ENCODE results near the gene TTPAL.

The TTPAL gene

DNA sequence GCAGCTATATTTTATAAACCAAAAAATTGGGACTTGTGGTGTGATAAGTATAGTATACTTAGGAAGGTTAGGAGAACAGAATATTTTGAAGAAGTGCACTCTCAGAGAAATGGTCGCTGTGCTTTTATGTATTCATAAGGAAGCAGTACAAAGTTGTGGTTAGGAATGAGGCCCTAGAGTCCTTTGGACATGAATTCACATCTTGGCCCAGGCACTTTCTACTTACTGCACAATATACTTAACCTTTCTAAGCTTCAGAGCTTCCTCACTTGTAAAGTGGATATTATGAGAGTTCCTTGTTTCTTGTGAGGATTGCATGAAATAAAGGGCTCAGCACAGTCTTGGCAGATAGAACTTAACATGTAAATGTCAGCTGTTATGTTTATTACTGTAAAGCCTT lies 67.2 kb downstream of the TTPAL start:
- no peak for DNase-seq

DNA sequence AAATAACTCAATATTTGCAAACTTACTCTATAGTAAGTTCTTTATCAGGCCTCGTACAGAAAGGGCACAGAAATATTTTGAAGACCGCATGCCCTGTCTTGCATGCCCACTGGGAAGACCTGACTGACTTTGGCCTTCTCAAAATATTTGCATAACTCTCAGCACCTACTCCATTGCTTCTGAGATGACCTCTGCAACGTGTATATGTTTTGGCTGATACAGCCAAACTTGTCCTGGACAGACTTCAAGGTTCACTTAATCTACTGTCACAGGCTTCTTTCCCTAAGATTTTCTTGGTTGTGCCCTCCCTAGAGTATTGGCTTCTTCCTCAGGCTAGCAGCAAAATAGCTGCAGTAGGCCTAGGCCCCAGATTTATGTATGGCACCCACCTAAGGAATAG lies 67.7 kb downstream of the TTPAL start:
- no peak for DNase-seq

Data from CD4-positive, alpha-beta T cell treated with Interleukin-15 for 1 hour (primary cell).